ENCODE results near the gene ZNF460.

DNA sequence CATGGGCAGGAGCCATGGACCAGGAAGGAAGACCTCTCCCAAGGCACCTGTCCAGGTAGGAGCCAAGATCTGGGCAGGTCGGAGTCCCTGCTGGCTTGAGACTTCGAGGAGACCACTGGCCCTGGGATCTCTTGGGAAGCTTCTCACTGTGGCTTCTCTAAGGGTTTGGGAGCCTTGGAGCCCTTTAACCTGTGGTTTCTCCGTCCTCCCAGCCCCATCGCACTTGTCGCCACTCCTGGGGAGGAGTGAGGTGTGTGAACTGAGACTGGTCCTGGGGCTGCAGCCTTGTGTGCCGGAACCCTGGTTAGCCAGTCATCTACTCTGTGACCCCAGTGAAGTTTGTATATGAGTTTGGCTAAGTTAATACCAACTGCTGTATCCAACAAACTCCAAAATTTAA is 31.6 kb upstream of the ZNF460 start:
- TF ChIP-seq CTCF (IDR thresholded peaks at IDR 0.05 in 4 of 5, conservative IDR thresholded peaks at IDR 0.05 in 1 of 5) (no peak), POLR2A (IDR thresholded peaks at IDR 0.05) (no peak)

All from gastrocnemius medialis (tissue), 4 donors.